NCI-H345 treated with DMSO at 0.1 percent for 48 hours (cell line): Measurements from ENCODE around the gene RPS6KB1.
"Not testable (repeated sequence)": the region's sequence is repeated elsewhere in the genome, so short reads cannot be mapped to it uniquely, and the experiment has no call there.

Experiments used
- DNase-seq: peaks from one replicate; lab custom pipeline; 2025; ENCODE audit not compliant: unreplicated experiment; lab: John Stamatoyannopoulos, UW

The RPS6KB1 gene

DNA sequence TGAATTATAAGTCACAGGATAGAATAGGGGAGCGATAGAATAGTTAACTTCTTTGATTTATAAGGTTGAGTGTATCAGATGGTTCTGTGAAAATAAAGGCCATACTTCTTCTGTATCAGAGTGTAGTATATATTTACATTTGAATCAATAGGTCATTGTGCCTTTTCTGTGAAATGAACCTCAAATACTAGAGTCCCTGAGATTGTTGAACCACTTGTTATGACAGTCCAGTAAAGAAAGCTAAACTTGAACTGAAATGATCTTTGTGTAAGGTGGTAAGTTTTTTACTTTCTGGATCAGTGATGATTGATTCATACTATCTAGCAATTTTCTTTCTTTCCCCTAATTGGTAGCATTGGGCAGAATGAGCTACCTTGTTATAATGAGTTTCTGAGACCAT, 40.4 kb downstream of the RPS6KB1 start:
- not testable (repeated sequence) for DNase-seq

DNA sequence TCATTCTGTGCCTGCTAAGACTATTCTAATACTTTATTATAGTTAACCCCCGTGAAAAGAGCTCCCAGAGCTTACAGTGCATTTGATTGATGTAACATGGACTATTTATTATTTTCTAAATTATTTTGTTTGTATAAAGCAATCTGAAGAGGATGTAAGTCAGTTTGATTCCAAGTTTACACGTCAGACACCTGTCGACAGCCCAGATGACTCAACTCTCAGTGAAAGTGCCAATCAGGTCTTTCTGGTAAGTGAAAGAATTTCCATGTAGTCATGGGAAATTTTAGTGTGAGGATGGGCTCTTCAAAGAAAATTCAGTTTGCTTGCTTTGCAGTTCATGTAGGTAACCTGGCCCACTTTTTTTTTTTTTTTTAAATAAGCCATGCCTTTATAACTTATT, 47.8 kb downstream of the RPS6KB1 start:
- DNase-seq, result not testable (repeated sequence)

DNA sequence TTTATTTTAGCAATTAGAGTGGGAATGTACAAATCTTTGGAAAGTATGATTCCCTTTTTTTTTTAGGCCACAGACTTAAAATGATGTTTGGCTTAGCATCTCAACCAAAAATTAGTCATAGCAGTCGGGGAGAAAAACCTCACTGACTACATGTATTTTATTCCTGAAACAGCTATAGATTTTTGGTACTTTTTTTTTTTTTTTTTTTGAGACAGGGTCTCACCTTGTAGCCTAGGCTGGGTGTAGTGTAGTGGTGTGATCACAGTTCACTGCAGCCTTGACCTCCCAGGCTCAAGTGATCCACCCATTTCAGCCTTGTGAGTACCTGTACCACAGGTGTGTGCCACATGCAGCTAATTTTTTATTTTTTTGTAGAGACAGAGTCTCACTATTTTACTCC, 48.2 kb downstream of the RPS6KB1 start:
- no peak for DNase-seq

DNA sequence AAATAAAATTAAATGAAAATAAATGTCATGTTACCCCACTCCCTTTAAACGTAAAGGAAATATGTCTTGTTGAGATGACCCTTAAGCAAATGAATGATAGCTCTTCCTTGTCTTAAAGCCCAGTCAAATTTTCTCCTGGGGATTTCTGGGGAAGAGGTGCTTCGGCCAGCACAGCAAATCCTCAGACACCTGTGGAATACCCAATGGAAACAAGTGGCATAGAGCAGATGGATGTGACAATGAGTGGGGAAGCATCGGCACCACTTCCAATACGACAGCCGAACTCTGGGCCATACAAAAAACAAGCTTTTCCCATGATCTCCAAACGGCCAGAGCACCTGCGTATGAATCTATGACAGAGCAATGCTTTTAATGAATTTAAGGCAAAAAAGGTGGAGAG, 53.5 kb downstream of the RPS6KB1 start:
- DNase-seq, result not testable (repeated sequence)

DNA sequence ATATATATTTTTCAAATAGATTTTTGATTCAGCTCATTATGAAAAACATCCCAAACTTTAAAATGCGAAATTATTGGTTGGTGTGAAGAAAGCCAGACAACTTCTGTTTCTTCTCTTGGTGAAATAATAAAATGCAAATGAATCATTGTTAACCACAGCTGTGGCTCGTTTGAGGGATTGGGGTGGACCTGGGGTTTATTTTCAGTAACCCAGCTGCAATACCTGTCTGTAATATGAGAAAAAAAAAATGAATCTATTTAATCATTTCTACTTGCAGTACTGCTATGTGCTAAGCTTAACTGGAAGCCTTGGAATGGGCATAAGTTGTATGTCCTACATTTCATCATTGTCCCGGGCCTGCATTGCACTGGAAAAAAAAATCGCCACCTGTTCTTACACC, 54.4 kb downstream of the RPS6KB1 start:
- DNase-seq, result not testable (repeated sequence)

DNA sequence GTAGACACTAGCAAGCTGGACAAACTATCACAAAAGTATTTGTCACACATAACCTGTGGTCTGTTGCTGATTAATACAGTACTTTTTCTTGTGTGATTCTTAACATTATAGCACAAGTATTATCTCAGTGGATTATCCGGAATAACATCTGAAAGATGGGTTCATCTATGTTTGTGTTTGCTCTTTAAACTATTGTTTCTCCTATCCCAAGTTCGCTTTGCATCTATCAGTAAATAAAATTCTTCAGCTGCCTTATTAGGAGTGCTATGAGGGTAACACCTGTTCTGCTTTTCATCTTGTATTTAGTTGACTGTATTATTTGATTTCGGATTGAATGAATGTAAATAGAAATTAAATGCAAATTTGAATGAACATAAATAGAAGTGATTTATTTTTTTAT, 57.1 kb downstream of the RPS6KB1 start:
- no peak for DNase-seq

DNA sequence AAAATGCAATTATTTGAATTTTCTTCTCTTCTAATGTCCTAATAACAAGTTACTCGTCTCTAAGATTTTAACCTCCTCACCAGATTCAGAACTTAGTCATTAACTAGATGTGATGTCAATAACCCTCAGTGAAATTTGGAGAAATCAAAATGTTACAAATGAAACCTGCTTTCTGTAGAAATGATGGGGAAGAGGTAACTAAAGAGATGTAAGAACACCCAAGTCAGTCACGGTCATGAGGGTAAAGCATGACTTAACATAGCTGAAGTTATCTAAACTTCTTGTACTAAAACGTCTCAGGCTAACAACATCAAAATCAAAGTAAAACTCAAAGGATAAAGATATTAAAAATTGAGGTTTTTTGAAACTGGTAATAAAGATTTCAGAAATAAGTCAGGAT, 61.9 kb downstream of the RPS6KB1 start:
- no peak for DNase-seq

DNA sequence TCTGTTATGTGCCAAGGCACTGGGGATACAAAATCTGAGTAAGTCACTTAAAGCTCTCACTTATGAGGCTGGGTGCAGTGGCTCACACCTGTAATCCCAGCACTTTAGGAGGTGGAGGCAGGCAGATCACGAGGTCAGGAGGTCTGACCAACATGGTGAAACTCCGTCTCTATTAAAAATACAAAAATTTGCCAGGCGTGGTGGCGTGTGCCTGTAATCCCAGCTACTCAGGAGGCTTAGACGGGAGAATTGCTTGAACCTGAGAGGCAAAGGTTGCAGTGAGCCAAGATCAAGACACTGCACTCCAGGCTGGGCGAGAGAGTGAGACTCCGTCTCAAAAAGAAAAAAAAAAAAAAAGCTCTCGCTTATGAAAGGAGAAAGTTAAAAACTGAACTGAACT, 66.7 kb downstream of the RPS6KB1 start:
- not testable (repeated sequence) for DNase-seq

DNA sequence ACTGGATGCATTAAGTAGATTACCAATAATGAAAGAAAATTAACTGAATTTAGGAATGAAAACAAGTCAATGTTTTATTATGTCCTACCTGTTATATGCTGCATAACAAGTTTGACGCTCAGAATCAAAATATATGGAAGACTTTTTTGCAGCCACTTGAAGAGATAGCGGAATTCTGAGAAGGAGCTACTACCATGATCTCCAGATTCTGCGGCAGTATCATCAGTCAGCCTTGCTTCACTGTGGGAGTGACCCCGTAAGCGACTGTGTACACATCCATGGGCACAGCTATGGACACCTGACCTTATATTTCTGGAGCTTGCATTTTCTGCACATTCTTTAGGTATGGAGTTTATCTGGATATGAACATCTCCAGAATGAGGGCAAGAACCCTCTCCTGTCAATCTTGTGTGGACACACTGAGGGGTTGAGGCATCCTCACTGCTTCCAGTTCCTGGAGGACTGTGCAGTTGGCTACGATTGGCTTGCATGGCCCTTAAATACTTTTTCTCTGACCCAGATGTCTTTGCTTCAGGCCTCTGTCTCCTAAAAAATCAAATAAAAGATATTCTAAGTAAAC, 69.9 kb downstream of the RPS6KB1 start:
- no peak for DNase-seq

DNA sequence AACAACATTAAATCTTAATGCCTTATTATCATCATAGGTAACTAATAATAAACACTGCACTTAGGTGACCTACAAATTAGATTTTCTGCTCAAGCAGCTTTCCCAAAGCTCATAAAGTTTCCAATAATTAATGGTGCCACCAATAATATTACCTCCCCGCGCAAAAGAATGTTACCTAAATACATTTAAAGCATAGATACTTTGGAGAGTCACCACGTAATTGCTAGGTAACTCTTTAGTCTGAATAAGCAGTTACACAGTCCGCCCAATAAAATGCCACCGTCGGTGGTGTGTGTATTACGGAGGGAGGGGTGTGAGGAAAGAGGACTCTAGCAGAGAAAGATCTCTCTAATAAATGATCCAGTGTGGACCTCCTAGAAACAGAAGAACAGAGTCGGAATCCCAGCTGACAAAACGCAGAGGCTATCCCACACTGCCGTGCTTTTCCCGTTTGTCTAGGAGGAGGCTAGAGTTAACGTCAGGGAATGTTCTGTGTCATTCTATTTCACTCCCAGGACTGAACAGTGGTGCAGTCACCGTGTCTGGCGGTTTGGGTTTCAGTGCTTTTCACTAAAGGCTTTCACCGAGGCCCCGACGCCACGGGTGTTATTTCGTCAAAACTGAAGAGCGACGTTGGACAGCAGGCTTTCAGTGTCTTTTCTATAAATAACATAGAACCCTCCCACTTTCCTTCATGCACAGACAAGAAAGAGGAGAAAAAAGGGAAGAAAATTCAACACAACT, 71.0 kb downstream of the RPS6KB1 start:
- peak; percentile 63 for DNase-seq

DNA sequence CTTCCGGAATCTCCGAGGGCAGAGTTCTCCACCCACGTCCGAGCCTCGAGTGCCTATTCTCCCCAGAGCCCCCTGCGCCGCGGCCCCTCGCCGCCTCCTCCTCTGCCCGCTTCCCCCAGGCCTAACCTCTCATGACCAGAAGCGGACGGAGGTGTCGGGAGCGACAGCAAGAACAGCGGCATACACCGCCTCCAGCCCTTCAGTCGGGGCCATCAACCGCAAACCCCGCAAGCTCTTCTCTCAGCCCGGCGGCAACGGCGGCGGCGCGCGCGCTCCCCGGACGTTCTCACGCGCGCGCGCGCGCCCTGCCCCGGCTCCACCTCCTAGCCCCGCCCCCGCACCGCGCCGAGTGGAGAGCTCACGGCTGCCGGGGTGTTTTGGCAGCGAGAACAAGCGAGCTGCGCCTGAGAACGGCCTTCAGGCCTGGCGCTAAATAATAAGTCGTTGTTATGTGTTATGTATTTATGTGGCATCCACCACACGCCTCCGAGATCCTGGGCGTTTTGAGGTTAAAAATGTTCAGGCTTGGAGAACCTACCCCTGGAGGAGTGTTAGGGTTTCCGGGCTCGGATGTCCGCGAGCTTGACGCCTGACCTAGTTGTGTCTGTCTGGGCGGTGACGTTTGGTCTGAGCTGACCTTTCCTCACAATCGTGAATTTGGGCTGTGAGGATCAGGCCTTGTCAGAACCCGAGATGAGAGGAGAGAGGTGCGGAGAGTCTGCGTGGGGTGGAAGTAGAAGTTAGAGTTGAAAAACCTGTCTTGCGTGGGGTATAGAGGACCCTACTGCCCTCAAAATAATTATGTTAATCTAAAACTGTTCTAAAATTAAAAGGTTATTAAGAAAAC, 71.8 kb downstream of the RPS6KB1 start, which contains the start of gene RNFT1:
Gene RNFT1 (minus strand): TSS at position 259 of the 847 bp plus-strand sequence. CDS start 77 bp downstream, at position 182.
- peak; percentile 81 for DNase-seq

DNA sequence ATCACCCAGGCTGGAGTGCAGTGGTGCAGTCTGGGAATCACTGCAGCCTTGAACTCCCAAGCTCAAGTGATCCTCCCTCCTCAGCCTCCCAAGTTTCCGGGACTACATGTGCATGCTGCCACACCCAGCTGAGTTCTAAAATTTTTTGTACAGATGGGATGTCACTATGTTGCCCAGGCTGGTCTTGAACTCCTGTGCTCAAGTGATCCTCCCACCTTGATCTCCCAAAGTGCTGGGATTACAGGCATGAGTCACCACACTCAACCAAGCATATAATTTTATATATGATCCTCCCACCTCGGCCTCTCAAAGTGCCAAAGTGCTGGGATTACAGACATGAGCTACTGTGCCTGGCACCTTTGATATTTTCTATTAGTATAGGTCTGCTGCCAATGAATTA, 78.8 kb downstream of the RPS6KB1 start:
- DNase-seq, result not testable (repeated sequence)

DNA sequence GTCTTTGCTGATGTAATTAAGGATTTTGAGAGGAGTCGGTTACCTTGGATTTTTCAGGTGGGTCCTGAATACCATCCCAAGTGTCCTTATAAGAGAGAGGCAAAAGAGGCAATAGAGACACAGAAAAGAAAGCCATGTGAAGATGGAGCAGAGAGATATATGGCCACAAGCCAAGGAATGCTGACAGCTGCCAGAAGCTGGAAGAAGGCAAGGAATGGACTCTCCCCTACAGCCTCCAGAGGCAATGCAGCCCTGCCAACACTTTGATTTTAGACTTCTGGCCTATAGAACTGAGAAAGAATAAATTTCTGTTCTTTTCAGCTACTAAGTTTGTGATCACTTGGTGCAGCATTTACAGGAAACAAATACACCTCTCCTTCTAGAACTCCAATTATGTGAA, 79.9 kb downstream of the RPS6KB1 start:
- no peak for DNase-seq

DNA sequence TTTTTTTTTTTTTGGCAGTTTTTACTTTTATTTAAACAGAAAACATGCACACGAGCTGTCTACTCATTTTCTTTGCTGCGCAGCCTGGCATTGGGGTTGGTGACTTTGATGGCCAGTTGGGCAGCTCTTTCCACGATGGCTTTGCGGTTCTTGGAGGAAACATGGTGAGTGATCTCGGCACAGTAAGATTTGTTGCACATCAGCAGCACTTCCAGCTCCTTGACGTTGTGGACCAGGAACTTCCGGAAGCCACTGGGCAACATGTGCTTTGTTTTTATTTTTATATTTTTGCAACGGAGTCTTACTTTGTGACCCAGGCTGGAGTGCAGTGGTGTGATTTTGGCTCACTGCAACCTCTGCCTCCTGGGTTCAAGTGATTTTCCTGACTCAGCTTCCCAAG, 80.6 kb downstream of the RPS6KB1 start:
- not testable (repeated sequence) for DNase-seq

DNA sequence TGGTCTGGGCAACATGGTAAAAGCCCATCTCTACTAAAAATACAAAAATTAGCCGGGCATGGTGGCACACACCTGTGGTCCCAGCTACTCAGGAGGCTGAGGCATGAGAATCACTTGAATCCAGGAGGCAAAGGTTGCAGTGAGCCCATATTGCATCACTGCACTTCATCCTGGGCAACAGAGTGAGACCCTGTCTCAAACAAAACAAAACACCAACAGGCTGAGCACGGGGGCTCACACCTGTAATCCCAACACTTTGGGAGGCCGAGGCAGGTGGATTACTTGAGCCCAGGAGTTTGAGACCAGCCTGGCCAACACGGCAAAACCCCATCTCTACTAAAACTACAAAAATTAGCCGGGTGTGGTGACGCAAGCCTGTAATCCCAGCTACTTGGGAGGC, 82.2 kb downstream of the RPS6KB1 start:
- DNase-seq, result not testable (repeated sequence)

DNA sequence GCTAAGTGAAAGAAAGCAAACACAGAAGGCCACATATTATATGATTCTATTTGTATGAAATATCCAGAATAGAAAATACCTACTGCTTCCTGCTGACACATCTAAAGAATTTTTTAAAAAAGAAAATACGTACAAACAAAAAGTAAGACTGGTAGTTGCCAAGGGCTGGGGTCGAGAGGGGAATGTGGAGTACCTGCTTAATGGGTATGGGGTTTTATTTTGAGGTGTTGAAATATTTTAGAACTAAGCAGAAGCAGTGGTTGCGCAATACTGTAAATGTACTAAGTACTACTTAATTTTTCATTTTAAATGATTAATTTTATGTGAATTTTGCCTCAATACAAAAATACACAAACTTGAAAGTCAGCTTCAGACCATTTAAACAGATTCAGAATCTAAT, 103.7 kb downstream of the RPS6KB1 start:
- not testable (repeated sequence) for DNase-seq
